Measurements from ENCODE around the gene TRIM54. TPM values are rescaled to one million over a fixed set of nuclear protein-coding genes. Genes with fewer than 3 reads are reported as not detected.
"Not testable (repeated sequence)": the region's sequence is repeated elsewhere in the genome, so short reads cannot be mapped to it uniquely, and the experiment has no call there.

The TRIM54 gene
- total RNA-seq, 1 experiment from 2014 or later = 0.99 TPM

DNA sequence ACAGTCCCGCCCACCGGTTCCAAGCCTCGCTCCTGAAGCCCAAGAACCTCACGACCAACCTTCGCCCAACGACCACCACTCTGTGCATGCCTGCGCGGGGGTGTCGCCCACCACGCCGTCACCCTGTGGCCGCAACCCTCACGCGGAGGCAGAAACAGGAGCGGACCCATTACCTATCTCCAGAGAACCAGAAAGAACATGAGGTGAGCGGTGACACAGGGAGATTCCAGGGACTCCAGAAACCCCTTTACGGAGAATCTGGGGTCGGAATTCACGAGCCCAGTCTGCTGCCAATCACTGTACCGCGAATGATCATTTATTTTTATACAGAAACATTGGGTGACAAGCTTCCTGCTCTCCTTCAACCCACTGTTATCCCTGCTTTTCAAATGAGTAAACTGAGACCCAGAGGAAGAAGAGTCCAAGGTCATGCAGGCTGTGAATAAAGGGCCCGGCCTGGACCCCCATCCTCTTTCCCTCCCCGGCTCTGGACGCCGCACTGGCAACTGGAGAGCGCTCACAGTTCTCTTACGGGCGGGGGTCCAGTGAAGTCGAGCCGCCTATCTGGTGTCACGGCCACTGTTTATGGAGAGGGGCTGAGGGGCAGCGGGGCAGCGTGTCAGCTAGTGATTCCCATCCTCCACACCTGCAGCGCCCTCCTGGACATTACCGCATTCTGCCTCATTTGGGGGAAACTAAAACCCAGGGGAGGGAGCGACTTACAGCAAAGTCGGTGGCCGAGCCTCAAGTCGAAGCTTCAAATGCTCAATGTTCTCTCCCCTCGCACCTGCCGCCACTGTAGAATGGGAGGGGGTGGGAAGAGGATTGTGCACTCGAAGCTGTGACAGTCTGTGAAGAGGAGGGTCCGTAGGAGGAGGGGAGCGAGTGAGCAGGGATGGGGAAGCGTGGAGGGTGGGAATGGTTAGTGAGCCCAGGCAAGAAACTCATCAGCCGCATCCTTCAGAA, 18.7 kb upstream of the TRIM54 start:
- Mint-ChIP-seq H3K27me3 (ENCODE audit: unreplicated experiment) (peaks cover 34% of the 10 kb centered on the region), H3K36me3 (ENCODE audit: insufficient read depth, unreplicated experiment) (peaks cover 12% of the 10 kb centered on the region), H3K9me3 (ENCODE audit: low read depth, unreplicated experiment) (no peaks in the 10 kb centered on the region), H3K4me1 (ENCODE audit: low read depth, unreplicated experiment) (peaks cover 7% of the 10 kb centered on the region), H3K4me3 (ENCODE audit: low read depth, unreplicated experiment) (peak overlapping the region; percentile 67), H3K27ac (ENCODE audit: unreplicated experiment) (no peak overlapping the region)
- BruUV-seq (replicated peaks) = no TSS peak
- DNase-seq = no peak
- intact Hi-C loops (cut with micrococcal nuclease; ENCODE audit: unreplicated experiment) = no loop called here
- TF ChIP-seq CTCF (IDR thresholded peaks at IDR 0.05; ENCODE audit: unreplicated experiment) = no peak
- CTCF ChIA-PET = interaction anchor here (0.9 to 2.3 kb wide), 4 partner anchors 16 to 30 kb away, joined by 4 to 14 read pairs (median 9); no protein-coding TSS in a partner anchor

GRCh38 chr2:27264253-27264752, 17.9 kb upstream of the TRIM54 start:
- no TSS peak for BruUV-seq (replicated peaks)
- no peaks in the 10 kb centered on the region for H3K9me3 Mint-ChIP-seq (ENCODE audit: low read depth, unreplicated experiment)
- CTCF ChIA-PET = interaction anchor here (1.1 to 2.3 kb wide), 3 partner anchors 16 to 39 kb away, joined by 3 to 14 read pairs (median 9); no protein-coding TSS in a partner anchor
- peak; percentile 20 for DNase-seq
- peaks cover 7% of the 10 kb centered on the region for H3K4me1 Mint-ChIP-seq (ENCODE audit: low read depth, unreplicated experiment)
- peaks cover 12% of the 10 kb centered on the region for H3K36me3 Mint-ChIP-seq (ENCODE audit: insufficient read depth, unreplicated experiment)
- intact Hi-C loops (cut with micrococcal nuclease; ENCODE audit: unreplicated experiment) = no loop called here
- H3K27me3 Mint-ChIP-seq (ENCODE audit: unreplicated experiment) = peaks cover 31% of the 10 kb centered on the region
- H3K4me3 Mint-ChIP-seq (ENCODE audit: low read depth, unreplicated experiment) = peak overlapping the region; percentile 67
- H3K27ac Mint-ChIP-seq (ENCODE audit: unreplicated experiment) = no peak overlapping the region
- TF ChIP-seq CTCF (IDR thresholded peaks at IDR 0.05; ENCODE audit: unreplicated experiment) = no peak

- peak; percentile 87 for DNase-seq
- intact Hi-C loops (cut with micrococcal nuclease; ENCODE audit: unreplicated experiment) = no loop called here
- no peak overlapping the region for H3K27ac Mint-ChIP-seq (ENCODE audit: unreplicated experiment)
- no TSS peak for BruUV-seq (replicated peaks)
- CTCF ChIA-PET = interaction anchor here (0.7 to 2.3 kb wide), 5 partner anchors 15 to 156 kb away, joined by 3 to 14 read pairs (median 4); partner anchors contain the start of gene TRIM54
- H3K36me3 Mint-ChIP-seq (ENCODE audit: insufficient read depth, unreplicated experiment) = peaks cover 12% of the 10 kb centered on the region
- peaks cover 7% of the 10 kb centered on the region for H3K4me1 Mint-ChIP-seq (ENCODE audit: low read depth, unreplicated experiment)
- no peaks in the 10 kb centered on the region for H3K9me3 Mint-ChIP-seq (ENCODE audit: low read depth, unreplicated experiment)
- H3K27me3 Mint-ChIP-seq (ENCODE audit: unreplicated experiment) = peaks cover 24% of the 10 kb centered on the region
- peak; percentile 67 for TF ChIP-seq CTCF (IDR thresholded peaks at IDR 0.05; ENCODE audit: unreplicated experiment)
- H3K4me3 Mint-ChIP-seq (ENCODE audit: low read depth, unreplicated experiment) = peak overlapping the region; percentile 67
Observed at GRCh38 chr2:27264753-27265535, 17.3 kb upstream of the TRIM54 start.

GRCh38 chr2:27265536-27265870, 16.7 kb upstream of the TRIM54 start:
- CTCF ChIA-PET = interaction anchor here (0.7 to 2.3 kb wide), 5 partner anchors 14 to 156 kb away, joined by 3 to 14 read pairs (median 4); partner anchors contain the start of gene TRIM54
- Mint-ChIP-seq H3K27ac (ENCODE audit: unreplicated experiment) (no peak overlapping the region), H3K27me3 (ENCODE audit: unreplicated experiment) (peaks cover 19% of the 10 kb centered on the region), H3K4me3 (ENCODE audit: low read depth, unreplicated experiment) (no peak overlapping the region), H3K36me3 (ENCODE audit: insufficient read depth, unreplicated experiment) (peaks cover 12% of the 10 kb centered on the region), H3K4me1 (ENCODE audit: low read depth, unreplicated experiment) (peaks cover 7% of the 10 kb centered on the region), H3K9me3 (ENCODE audit: low read depth, unreplicated experiment) (no peaks in the 10 kb centered on the region)
- BruUV-seq (replicated peaks) = no TSS peak
- intact Hi-C loops (cut with micrococcal nuclease; ENCODE audit: unreplicated experiment) = no loop called here
- no peak for TF ChIP-seq CTCF (IDR thresholded peaks at IDR 0.05; ENCODE audit: unreplicated experiment)
- no peak for DNase-seq

- H3K27ac Mint-ChIP-seq (ENCODE audit: unreplicated experiment); H3K4me1 Mint-ChIP-seq (ENCODE audit: low read depth, unreplicated experiment); H3K9me3 Mint-ChIP-seq (ENCODE audit: low read depth, unreplicated experiment); BruUV-seq (replicated peaks); H3K36me3 Mint-ChIP-seq (ENCODE audit: insufficient read depth, unreplicated experiment); H3K4me3 Mint-ChIP-seq (ENCODE audit: low read depth, unreplicated experiment); H3K27me3 Mint-ChIP-seq (ENCODE audit: unreplicated experiment); intact Hi-C loops (cut with micrococcal nuclease; ENCODE audit: unreplicated experiment); DNase-seq: not testable (repeated sequence)
- CTCF ChIA-PET = interaction anchor here (0.7 kb wide), 1 partner anchor 12 kb away, joined by 3 read pairs; no protein-coding TSS in a partner anchor
Observed at GRCh38 chr2:27268296-27268695, 13.9 kb upstream of the TRIM54 start.

Measured in Calu3 (cell line).